ENCODE measurements around the gene B3GNT3. TPM values are rescaled to one million over a fixed set of nuclear protein-coding genes. Genes with fewer than 3 reads are reported as not detected.
A peak's percentile ranks its signal among the peaks of the same experiment; 100 is the strongest.

B3GNT3 gene
- total and polyA plus RNA-seq, 2 of the 8 experiments (the other 6 are each of a cell fraction or from before 2014, with no cell fraction given), result 1.5 TPM

- no peak for TF ChIP-seq CTBP2 (IDR thresholded peaks at IDR 0.05; ENCODE audit: borderline replicate concordance, insufficient read depth, insufficient read length, low read length)
- no peak for TF ChIP-seq TAF7 (optimal IDR thresholded peaks at IDR 0.05; ENCODE audit: borderline replicate concordance, low read depth, low read length)
- no peak for TF ChIP-seq JUN (IDR thresholded peaks at IDR 0.05; ENCODE audit: low read depth, low read length)
- no peak for TF ChIP-seq CBX8 (IDR thresholded peaks at IDR 0.05; ENCODE audit: borderline replicate concordance, low read depth, low read length)
- TF ChIP-seq PHF8 (conservative IDR thresholded peaks at IDR 0.05; ENCODE audit: low read depth, low read length), result no peak; the same call in 1 of the 2 replicates
- TF ChIP-seq SIRT6 (IDR thresholded peaks at IDR 0.05; ENCODE audit: low read length), result no peak
- no peak for TF ChIP-seq SIN3A (conservative IDR thresholded peaks at IDR 0.05 in 1 of 2, IDR thresholded peaks at IDR 0.05 in 1 of 2; ENCODE audit: low read depth in 1 of 2, low read length in 2 of 2)
- peak; percentile 35; the same call in 1 of the 2 replicates for TF ChIP-seq TAF1 (IDR thresholded peaks at IDR 0.05; ENCODE audit: low read depth, low read length)
- peak; percentile 47; the same call in 1 of the 2 replicates for TF ChIP-seq TEAD4 (IDR thresholded peaks at IDR 0.05; ENCODE audit: low read depth, low read length)
- TF ChIP-seq RBBP5 (IDR thresholded peaks at IDR 0.05; ENCODE audit: borderline replicate concordance, low read depth, low read length), result 0 out of 2 replicates have a peak, but pooled peaks have one; percentile 5
- peak; percentile 35 for TF ChIP-seq MAX (IDR thresholded peaks at IDR 0.05)
- TF ChIP-seq RXRA (IDR thresholded peaks at IDR 0.05; ENCODE audit: insufficient read depth, low read depth, low read length), result no peak
- TF ChIP-seq NRF1 (IDR thresholded peaks at IDR 0.05; ENCODE audit: low read depth, low read length), result 0 out of 2 replicates have a peak, but pooled peaks have one; percentile 0
- no peak for TF ChIP-seq SAP30 (IDR thresholded peaks at IDR 0.05; ENCODE audit: insufficient read depth, insufficient replicate concordance, low read length)
- TF ChIP-seq HDAC2 (IDR thresholded peaks at IDR 0.05; ENCODE audit: borderline replicate concordance in 1 of 2, low read depth in 2 of 2, low read length in 2 of 2), result no peak
- TF ChIP-seq YY1 (IDR thresholded peaks at IDR 0.05; ENCODE audit: low read depth, low read length), result no peak
- no peak for TF ChIP-seq EGR1 (IDR thresholded peaks at IDR 0.05; ENCODE audit: borderline replicate concordance, low read depth, low read length)
- TF ChIP-seq GABPA (IDR thresholded peaks at IDR 0.05; ENCODE audit: borderline replicate concordance, insufficient read depth, low read length), result no peak
- TF ChIP-seq EP300 (IDR thresholded peaks at IDR 0.05; ENCODE audit: borderline replicate concordance in 1 of 2, low read depth in 2 of 2, low read length in 2 of 2), result no peak
- TF ChIP-seq GTF2F1 (IDR thresholded peaks at IDR 0.05; ENCODE audit: borderline replicate concordance, low read depth, low read length), result no peak
- no peak for TF ChIP-seq CREB1 (IDR thresholded peaks at IDR 0.05)
- peak; percentile 42; the same call in 1 of the 2 replicates for TF ChIP-seq POLR2AphosphoS5 (IDR thresholded peaks at IDR 0.05; ENCODE audit: low read depth, low read length)
- TF ChIP-seq MAFK (IDR thresholded peaks at IDR 0.05; ENCODE audit: low read depth, low read length), result no peak
Observed at GRCh38 chr19:17830567-17831418, 35.9 kb downstream of the B3GNT3 start (continued).
